GM13976 (cell line): ENCODE results near the gene TAAR9.

Experiments
- DNase-seq: peaks from one replicate; pipeline ENCODE4 v3.0.0; 2012; ENCODE audit warnings: low spot score
- in situ Hi-C: fragments of 300-500 bp; cut with MboI; formaldehyde crosslinking; loops from one replicate; pipeline ENCODE4 v1.12.0; 2022; ENCODE audit warnings: low sequenced_read_pairs, mixed read lengths, inconsistent platforms; ENCODE audit not compliant: unreplicated experiment
- TF ChIP-seq, protein P1 (sequence below): IDR thresholded peaks from 2 replicates; pipeline ENCODE4 v1.5.1; 2012; ENCODE audit warnings: borderline replicate concordance, mild to moderate bottlenecking; ENCODE audit not compliant: insufficient read depth; ENCODE audit errors: extremely low read depth, missing control alignments, control extremely low read depth

Gene TAAR9

DNA sequence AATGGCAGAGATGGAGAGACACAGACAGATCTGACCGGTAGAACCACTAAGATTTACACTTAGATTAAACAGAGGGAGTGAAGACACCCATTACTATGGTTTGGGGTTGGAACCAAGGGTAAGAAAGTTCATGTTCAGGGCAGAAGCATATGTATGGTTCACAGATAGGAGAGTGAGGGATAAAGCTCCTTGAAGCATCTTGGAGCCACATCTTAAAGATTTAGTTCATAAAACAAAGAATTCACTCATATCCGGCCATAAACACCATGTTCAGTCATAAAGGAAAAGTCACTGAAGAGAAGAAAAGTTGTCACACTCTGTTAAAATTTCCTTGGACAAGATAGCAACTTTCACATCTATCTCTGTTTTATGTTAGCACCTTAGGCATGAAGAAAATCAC is 43.1 kb upstream of the TAAR9 start:
- in situ Hi-C loops = no loop called here
- TF ChIP-seq, protein P1, sequence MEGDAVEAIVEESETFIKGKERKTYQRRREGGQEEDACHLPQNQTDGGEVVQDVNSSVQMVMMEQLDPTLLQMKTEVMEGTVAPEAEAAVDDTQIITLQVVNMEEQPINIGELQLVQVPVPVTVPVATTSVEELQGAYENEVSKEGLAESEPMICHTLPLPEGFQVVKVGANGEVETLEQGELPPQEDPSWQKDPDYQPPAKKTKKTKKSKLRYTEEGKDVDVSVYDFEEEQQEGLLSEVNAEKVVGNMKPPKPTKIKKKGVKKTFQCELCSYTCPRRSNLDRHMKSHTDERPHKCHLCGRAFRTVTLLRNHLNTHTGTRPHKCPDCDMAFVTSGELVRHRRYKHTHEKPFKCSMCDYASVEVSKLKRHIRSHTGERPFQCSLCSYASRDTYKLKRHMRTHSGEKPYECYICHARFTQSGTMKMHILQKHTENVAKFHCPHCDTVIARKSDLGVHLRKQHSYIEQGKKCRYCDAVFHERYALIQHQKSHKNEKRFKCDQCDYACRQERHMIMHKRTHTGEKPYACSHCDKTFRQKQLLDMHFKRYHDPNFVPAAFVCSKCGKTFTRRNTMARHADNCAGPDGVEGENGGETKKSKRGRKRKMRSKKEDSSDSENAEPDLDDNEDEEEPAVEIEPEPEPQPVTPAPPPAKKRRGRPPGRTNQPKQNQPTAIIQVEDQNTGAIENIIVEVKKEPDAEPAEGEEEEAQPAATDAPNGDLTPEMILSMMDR = no peak
- DNase-seq = no peak

DNA sequence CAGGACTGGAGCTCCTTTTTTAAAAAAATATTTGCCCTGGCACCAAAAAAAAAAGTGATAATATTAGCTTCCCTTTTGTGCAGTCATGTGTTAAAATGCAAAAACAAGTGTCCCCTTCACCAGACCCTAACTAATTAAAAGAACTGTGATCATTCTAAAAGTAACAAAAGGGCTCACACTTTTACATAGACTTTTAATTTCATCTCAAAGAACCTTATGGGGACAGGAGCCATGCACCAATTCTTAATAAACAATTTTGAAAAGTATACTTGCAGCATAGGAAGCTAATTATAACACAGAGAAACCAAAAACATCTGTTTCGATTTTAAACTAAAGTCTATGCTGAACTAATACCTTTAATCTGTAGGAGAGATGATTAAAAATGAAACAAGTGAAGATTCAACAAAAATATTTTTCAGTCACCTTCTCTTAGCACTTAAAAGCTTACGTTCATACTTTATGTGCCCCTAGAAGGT is 42.4 kb upstream of the TAAR9 start:
- in situ Hi-C loops = no loop called here
- peak; percentile 36 for DNase-seq
- TF ChIP-seq, protein P1 = no peak

- in situ Hi-C loops = no loop called here
- TF ChIP-seq, protein P1 = no peak
- DNase-seq = no peak
These were observed 41.4 kb upstream of the TAAR9 start for GRCh38 chr6:132496519-132497180.

DNA sequence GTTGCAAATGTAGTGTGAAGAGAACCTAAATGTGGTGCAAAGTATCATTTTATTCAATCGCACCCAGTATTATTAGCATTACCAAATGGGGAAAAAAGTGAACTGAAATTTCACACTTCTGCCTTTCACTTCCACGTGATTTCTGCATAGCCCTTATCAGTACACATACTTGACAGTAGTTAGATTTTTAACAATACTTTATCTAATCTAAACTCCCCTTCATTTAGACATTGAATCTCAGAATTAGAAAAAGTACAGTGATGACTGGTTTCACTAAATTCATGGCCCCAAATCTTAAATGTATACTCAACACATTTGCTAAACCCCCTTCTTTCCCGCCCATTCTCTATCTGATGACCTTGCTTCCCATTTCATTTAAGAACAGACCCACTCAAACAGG is 39.4 kb upstream of the TAAR9 start:
- TF ChIP-seq, protein P1 = no peak
- no peak for DNase-seq
- in situ Hi-C loops = no loop called here

DNA sequence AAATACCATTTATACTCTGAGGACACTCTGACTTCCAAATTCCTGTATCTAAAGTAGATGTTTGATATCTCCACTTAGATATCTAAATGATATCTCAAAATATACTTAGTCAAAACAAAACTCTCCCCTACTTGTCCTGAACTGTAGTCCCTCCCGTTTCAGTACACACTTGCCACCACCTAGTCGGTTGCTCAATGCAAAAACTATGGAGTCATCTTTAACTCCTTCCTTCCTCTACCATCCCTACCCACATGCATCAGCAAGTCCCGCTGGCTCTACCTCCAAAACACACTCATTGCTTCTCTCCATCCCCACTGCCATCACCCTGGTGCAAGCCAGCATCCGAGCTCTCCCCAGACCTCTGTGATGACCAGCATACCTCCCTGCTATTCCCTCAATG is 38.3 kb upstream of the TAAR9 start:
- in situ Hi-C loops = no loop called here
- TF ChIP-seq, protein P1 = no peak
- no peak for DNase-seq

DNA sequence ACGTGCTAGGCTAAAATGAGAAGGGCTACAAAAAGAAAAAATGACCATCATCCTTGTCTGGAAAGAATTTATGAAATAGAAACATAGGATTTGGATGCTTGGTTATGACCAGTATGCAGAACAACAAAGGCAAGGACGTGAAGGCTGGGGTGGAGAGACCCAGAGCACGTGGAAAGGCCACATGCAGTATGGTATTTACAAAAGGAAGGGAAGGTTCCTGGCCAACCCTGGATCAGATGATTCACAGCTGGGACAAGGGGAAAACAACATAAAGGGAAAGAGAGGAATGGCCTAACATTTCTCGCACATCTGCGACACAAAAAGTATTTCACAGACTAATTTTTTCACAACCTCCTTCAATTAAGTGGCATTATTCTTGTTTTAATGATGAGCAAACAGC is 33.3 kb upstream of the TAAR9 start:
- in situ Hi-C loops = no loop called here

More for the DNA sequence above, 33.3 kb upstream of the TAAR9 start:
- TF ChIP-seq, protein P1 = no peak
- no peak for DNase-seq
